Spleen (tissue), 11 donors: ENCODE results near the gene CELA1. TPM values are rescaled to one million over a fixed set of nuclear protein-coding genes. Genes with fewer than 3 reads are reported as not detected.

ENCODE experiments used
- DNase-seq: peaks from one replicate; pipeline ENCODE4 v3.0.0-alpha.2; 2020
- H3K27ac ChIP-seq, 8 donors: fragments of 200-600 bp; sonication (generic) in 7 of 8; 1 replicate in 4 of 8; 2 replicates in 4 of 8; pipeline versions ENCODE4 v1.5.0 to v1.8.0; 2016 to 2021; ENCODE audit warnings: inconsistent platforms in 4 of 8, mild to moderate bottlenecking in 4 of 8, moderate library complexity in 1 of 8
- H3K27me3 ChIP-seq, 7 donors: fragments of 200-600 bp; sonication (generic) in 6 of 7; replicated peaks in 1 of 7; 1 replicate in 4 of 7; 2 replicates in 3 of 7; pipeline versions ENCODE4 v1.5.0 to v1.8.0; 2016 to 2021; ENCODE audit warnings: inconsistent platforms in 3 of 7, mild to moderate bottlenecking in 1 of 7
- H3K36me3 ChIP-seq, 6 donors: fragments of 200-600 bp; sonication (generic) in 5 of 6; 1 replicate in 4 of 6; 2 replicates in 2 of 6; pipeline versions ENCODE4 v1.5.0 to v1.8.0; 2016 to 2021; ENCODE audit warnings: inconsistent platforms in 2 of 6
- H3K4me1 ChIP-seq, 6 donors: fragments of 200-600 bp; sonication (generic) in 5 of 6; 1 replicate in 3 of 6; 2 replicates in 3 of 6; pipeline versions ENCODE4 v1.5.0 to v1.8.0; 2016 to 2021; ENCODE audit warnings: inconsistent platforms in 3 of 6
- H3K4me3 ChIP-seq, 8 donors: fragments of 200-600 bp; sonication (generic) in 7 of 8; 1 replicate in 4 of 8; 2 replicates in 4 of 8; pipeline versions ENCODE4 v1.5.0 to v1.8.0; 2016 to 2021; ENCODE audit warnings: inconsistent platforms in 4 of 8, mild to moderate bottlenecking in 4 of 8, moderate library complexity in 2 of 8
- H3K9me3 ChIP-seq, 8 donors: fragments of 200-600 bp; sonication (generic) in 7 of 8; 1 replicate in 4 of 8; 2 replicates in 4 of 8; pipeline versions ENCODE4 v1.5.0 to v1.8.0; 2016 to 2021; ENCODE audit warnings: inconsistent platforms in 4 of 8
- CTCF ChIP-seq, 11 experiments: fragments of 200-600 bp in 7 of 11; fragments of 450-650 bp in 4 of 11; sonication (generic) in 4 of 11; IDR thresholded peaks in 8 of 11; conservative IDR thresholded peaks in 3 of 11; 1 replicate in 7 of 11; 2 replicates in 4 of 11; pipeline versions ENCODE4 v1.4.0 to v1.8.0; 2016 to 2021; ENCODE audit warnings: antibody characterized with exemption in 11 of 11, inconsistent platforms in 4 of 11, mild to moderate bottlenecking in 1 of 11
- POLR2A ChIP-seq, 3 donors: fragments of 450-650 bp; IDR thresholded peaks; one replicate each; pipeline ENCODE4 v1.5.1; 2017; ENCODE audit warnings: antibody characterized with exemption in 3 of 3, mild to moderate bottlenecking in 1 of 3
- POLR2AphosphoS5 ChIP-seq, 3 donors: sonication (generic); formaldehyde crosslinking; IDR thresholded peaks; one replicate each; pipeline ENCODE4 v1.5.1; 2017; ENCODE audit warnings: antibody characterized with exemption in 3 of 3
- WGBS, 5 donors: extraction: QIAGEN DNeasy Blood & Tissue Kit in 3 of 5; methylation state at CpG; one replicate each; pipeline versions ENCODE4 v1.1.5 to v1.1.7; 2013 to 2018; 5-methylcytosine and 5-hydroxymethylcytosine counted together
- intact Hi-C: fragments of 100-400 bp; cut with DNase I; formaldehyde crosslinking; loops from one replicate; pipeline ENCODE4 v1.15.0; 2023; ENCODE audit warnings: low total_unique reads
- polyA plus RNA-seq, 3 donors: library from polyadenylated mRNA; stranded (reverse); fragments of 200-250 nt; gene quantifications; one replicate each; pipeline ENCODE4 v1.2.1, GENCODE V29; 2013
- total RNA-seq, 7 donors: library from RNA; depleted of rRNA in 3 of 7; stranded (reverse); fragments of >200 nt in 3 of 7; fragmentation: NEBNext Ultra II Directional in 4 of 7; extraction: Animal tissue kit (Norgen Biotek cat#: 25700) in 4 of 7; gene quantifications; one replicate each; pipeline versions ENCODE4 v1.1.0 to v1.2.1, GENCODE V29; 2016 to 2021
- donor health status: healthy with polysubstance abuse.
- donor health status: DM: no; HTN: no; CAD: no; lungs with moderate emphysema.
- donor health status: DM: no; HTN: no; CAD: no.
- donor health status: Bipolar disorder and iron deficiency.
- donor health status: healthy.
- donor health status: DM: no; HTN: no; CAD: no.
- donor health status: DM: yes; HTN: yes; CAD: no.

CELA1 gene
- total and polyA plus RNA-seq, 10 donors, result 0.21 TPM; not detected in 9

- 84 to 100% (median 93%) methylated on average over 2 of the region's 2 CpGs for WGBS, 5 donors
- no peaks in the 10 kb centered on the region for H3K9me3 ChIP-seq
- no peak overlapping the region for H3K27ac ChIP-seq
- no peak overlapping the region for H3K4me3 ChIP-seq
- H3K4me1 ChIP-seq, result peaks cover 14 to 82% (median 41%) of the 10 kb centered on the region in 6 donors
- DNase-seq, result no peak
- intact Hi-C loops, result no loop called here
- peaks cover 0 to 46% (median 11%) of the 10 kb centered on the region in 6 donors for H3K36me3 ChIP-seq
- no peak for TF ChIP-seq POLR2A (IDR thresholded peaks at IDR 0.05)
- no peaks in the 10 kb centered on the region for H3K27me3 ChIP-seq
Observed at GRCh38 chr12:51372021-51372420, 25.5 kb upstream of the CELA1 start.

GRCh38 chr12:51371295-51371953 lies 24.9 kb upstream of the CELA1 start:
- Histone ChIP-seq H3K4me3 (no peak overlapping the region), H3K9me3 (no peaks in the 10 kb centered on the region), H3K27me3 (no peaks in the 10 kb centered on the region), H3K27ac (no peak overlapping the region), H3K36me3 (peaks cover 0 to 41% (median 7%) of the 10 kb centered on the region in 6 donors), H3K4me1 (peaks cover 14 to 87% (median 41%) of the 10 kb centered on the region in 6 donors)
- 77 to 84% (median 80%) methylated on average over 8 of the region's 8 CpGs for WGBS, 5 donors
- TF ChIP-seq CTCF (IDR thresholded peaks at IDR 0.05 in 8 of 11, conservative IDR thresholded peaks at IDR 0.05 in 3 of 11) (no peak), POLR2A (IDR thresholded peaks at IDR 0.05) (no peak), POLR2AphosphoS5 (IDR thresholded peaks at IDR 0.05) (no peak)
- intact Hi-C loops, result no loop called here
- no peak for DNase-seq

GRCh38 chr12:51370667-51371066 lies 24.2 kb upstream of the CELA1 start:
- peaks cover 0 to 34% (median 7%) of the 10 kb centered on the region in 6 donors for H3K36me3 ChIP-seq
- H3K27ac ChIP-seq, result no peak overlapping the region
- no peak for TF ChIP-seq POLR2AphosphoS5 (IDR thresholded peaks at IDR 0.05)
- no peak for TF ChIP-seq POLR2A (IDR thresholded peaks at IDR 0.05)
- TF ChIP-seq CTCF (IDR thresholded peaks at IDR 0.05 in 8 of 11, conservative IDR thresholded peaks at IDR 0.05 in 3 of 11), result no peak
- H3K27me3 ChIP-seq, result no peaks in the 10 kb centered on the region
- WGBS, 5 donors, result 94 to 99% (median 97%) methylated on average over 9 of the region's 9 CpGs
- DNase-seq, result no peak
- H3K4me3 ChIP-seq, result no peak overlapping the region
- H3K4me1 ChIP-seq, result peaks cover 14 to 89% (median 41%) of the 10 kb centered on the region in 6 donors
- intact Hi-C loops, result no loop called here
- H3K9me3 ChIP-seq, result no peaks in the 10 kb centered on the region

- no peaks in the 10 kb centered on the region for H3K27me3 ChIP-seq
- TF ChIP-seq POLR2AphosphoS5 (IDR thresholded peaks at IDR 0.05), result no peak
- no peak for TF ChIP-seq POLR2A (IDR thresholded peaks at IDR 0.05)
- no peak for TF ChIP-seq CTCF (IDR thresholded peaks at IDR 0.05 in 8 of 11, conservative IDR thresholded peaks at IDR 0.05 in 3 of 11)
- WGBS, 5 donors, result 51 to 63% (median 56%) methylated on average over 4 of the region's 4 CpGs
- peak overlapping the region in 5 of 8 donors; percentile 23 to 64 (median 52) for H3K27ac ChIP-seq
- no peak for DNase-seq
- peaks cover 0 to 29% (median 4%) of the 10 kb centered on the region in 6 donors for H3K36me3 ChIP-seq
- no peaks in the 10 kb centered on the region for H3K9me3 ChIP-seq
- peak overlapping the region in 2 of 8 donors; percentile 4 to 36 for H3K4me3 ChIP-seq
- intact Hi-C loops, result no loop called here
- H3K4me1 ChIP-seq, result peaks cover 14 to 82% (median 40%) of the 10 kb centered on the region in 6 donors
Observed at GRCh38 chr12:51369581-51369980, 23.1 kb upstream of the CELA1 start.
